Measurements from ENCODE around the gene MT1F.
"Not testable (repeated sequence)": the region's sequence is repeated elsewhere in the genome, so short reads cannot be mapped to it uniquely, and the experiment has no call there.

The MT1F gene

GRCh38 chr16:56653218-56653617 lies 4.5 kb upstream of the MT1F start:
- H3K9ac ChIP-seq (ENCODE audit: low read length): no peak overlapping the region
- no peaks in the 10 kb centered on the region for H3K9me3 ChIP-seq (ENCODE audit: control insufficient read depth, low read length)
- no peaks in the 10 kb centered on the region for H3K36me3 ChIP-seq (ENCODE audit: control insufficient read depth, insufficient read depth, low read length)
- no peaks in the 10 kb centered on the region for H3K27me3 ChIP-seq (ENCODE audit: control insufficient read depth, insufficient read depth, low read length)
- no peak overlapping the region for H3K4me3 ChIP-seq (ENCODE audit: low read length)
- peaks cover 25% of the 10 kb centered on the region for H3K4me1 ChIP-seq (ENCODE audit: control insufficient read depth, insufficient read depth, low read length)

DNA sequence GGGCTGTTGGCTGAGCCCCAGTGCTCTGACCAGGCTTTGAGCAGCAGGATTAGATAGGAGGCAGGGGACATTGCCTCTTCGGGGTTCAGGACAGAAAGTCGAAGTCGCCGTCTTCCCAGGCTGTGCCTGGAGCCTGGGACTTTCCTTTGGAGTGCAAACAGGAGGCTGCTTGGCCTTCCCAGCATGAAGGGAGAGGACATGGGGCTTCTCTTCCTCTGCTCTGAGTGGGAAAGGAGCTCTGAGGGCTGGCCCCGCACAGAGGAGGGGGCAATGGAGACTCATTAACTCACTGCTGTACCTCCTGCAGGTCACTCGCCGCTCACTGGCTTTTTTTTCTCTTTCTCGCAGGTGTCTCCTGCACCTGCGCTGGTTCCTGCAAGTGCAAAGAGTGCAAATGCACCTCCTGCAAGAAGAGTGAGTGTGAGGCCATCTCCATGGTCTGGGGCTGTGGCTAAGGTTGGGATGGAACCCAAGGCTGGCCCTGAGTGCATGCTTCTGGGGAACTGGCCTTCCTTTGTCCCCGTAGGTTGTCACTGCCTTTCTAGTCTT lies 642 bp downstream of the MT1F start:
- peak overlapping the region; percentile 80 for H3K4me3 ChIP-seq (ENCODE audit: low read length)

GRCh38 chr16:56662357-56663354 lies 4.9 kb downstream of the MT1F start:
- H3K9me3 ChIP-seq (ENCODE audit: control insufficient read depth, low read length): no peaks in the 10 kb centered on the region
- H3K4me1 ChIP-seq (ENCODE audit: control insufficient read depth, insufficient read depth, low read length): peaks cover 16% of the 10 kb centered on the region
- no peak overlapping the region for H3K4me3 ChIP-seq (ENCODE audit: low read length)
- no peaks in the 10 kb centered on the region for H3K36me3 ChIP-seq (ENCODE audit: control insufficient read depth, insufficient read depth, low read length)
- H3K27me3 ChIP-seq (ENCODE audit: control insufficient read depth, insufficient read depth, low read length): peaks cover 17% of the 10 kb centered on the region
- H3K9ac ChIP-seq (ENCODE audit: low read length): no peak overlapping the region

More for the DNA sequence above, 642 bp downstream of the MT1F start:
- peaks cover 9% of the 10 kb centered on the region for H3K27me3 ChIP-seq (ENCODE audit: control insufficient read depth, insufficient read depth, low read length)
- H3K9me3 ChIP-seq (ENCODE audit: control insufficient read depth, low read length): no peaks in the 10 kb centered on the region
- H3K9ac ChIP-seq (ENCODE audit: low read length): peak overlapping the region; percentile 81
- no peaks in the 10 kb centered on the region for H3K36me3 ChIP-seq (ENCODE audit: control insufficient read depth, insufficient read depth, low read length)
- peaks cover 19% of the 10 kb centered on the region for H3K4me1 ChIP-seq (ENCODE audit: control insufficient read depth, insufficient read depth, low read length)

- no peak overlapping the region for H3K4me3 ChIP-seq (ENCODE audit: low read length)
- no peak overlapping the region for H3K9ac ChIP-seq (ENCODE audit: low read length)
- peaks cover 33% of the 10 kb centered on the region for H3K27me3 ChIP-seq (ENCODE audit: control insufficient read depth, insufficient read depth, low read length)
- H3K4me1 ChIP-seq (ENCODE audit: control insufficient read depth, insufficient read depth, low read length): peaks cover 19% of the 10 kb centered on the region
- no peaks in the 10 kb centered on the region for H3K9me3 ChIP-seq (ENCODE audit: control insufficient read depth, low read length)
- no peaks in the 10 kb centered on the region for H3K36me3 ChIP-seq (ENCODE audit: control insufficient read depth, insufficient read depth, low read length)
Measured at GRCh38 chr16:56664506-56664905, 6.7 kb downstream of the MT1F start.

DNA sequence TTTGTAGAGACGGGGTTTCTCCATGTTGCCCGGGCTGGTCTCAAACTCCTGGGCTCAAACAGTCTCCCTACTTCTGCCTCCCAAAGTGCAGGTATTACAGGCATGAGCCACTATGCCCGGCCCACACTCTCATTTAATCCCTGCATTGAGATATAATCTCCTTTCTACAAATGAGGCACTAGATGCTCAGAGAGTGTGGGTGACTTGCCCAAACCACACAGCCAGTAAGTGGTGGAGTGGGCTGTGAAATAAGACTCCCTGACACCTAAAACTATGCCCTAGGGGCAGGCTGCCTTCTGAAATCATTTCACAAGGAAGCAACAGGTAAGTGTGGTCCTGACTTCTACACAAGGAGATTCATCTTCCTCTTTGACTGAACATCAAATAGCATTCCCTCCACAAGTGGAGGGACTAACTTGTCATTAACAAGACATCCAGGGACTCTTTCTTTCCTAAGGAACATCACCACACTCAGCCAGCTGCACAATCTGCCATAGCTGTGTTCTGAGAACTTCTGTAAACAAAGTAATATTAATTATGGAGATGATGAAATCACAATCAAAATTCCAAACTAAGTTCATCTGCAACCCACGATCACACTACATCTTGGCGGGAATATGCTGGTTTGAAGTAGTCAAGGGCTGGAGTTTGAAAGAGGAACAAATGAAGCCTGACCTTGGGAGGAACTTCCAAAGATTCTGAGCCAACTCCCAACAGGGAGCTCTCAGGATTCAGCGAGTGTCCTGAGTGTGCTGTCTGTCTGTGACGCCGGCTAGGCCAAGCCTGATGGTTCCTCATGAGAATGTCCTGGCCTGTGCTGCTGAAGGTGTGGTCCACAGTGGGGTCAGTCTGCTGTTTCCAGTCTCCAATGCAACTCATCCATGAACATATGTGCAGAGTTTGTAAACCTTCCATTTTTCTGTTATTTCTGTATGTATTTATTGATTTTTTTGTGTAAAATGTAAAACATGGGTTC lies 7.8 kb downstream of the MT1F start:
- not testable (repeated sequence) for H3K36me3 ChIP-seq (ENCODE audit: control insufficient read depth, insufficient read depth, low read length); H3K9me3 ChIP-seq (ENCODE audit: control insufficient read depth, low read length); H3K4me3 ChIP-seq (ENCODE audit: low read length)
- Histone ChIP-seq H3K4me1 (ENCODE audit: control insufficient read depth, insufficient read depth, low read length) (peaks cover 27% of the 10 kb centered on the region), H3K27me3 (ENCODE audit: control insufficient read depth, insufficient read depth, low read length) (peaks cover 44% of the 10 kb centered on the region), H3K9ac (ENCODE audit: low read length) (peak overlapping the region; percentile 96)

GRCh38 chr16:56667581-56668571 lies 10.1 kb downstream of the MT1F start, which contains the start of gene MT1G:
MT1G (minus strand) TSS chr16:56668065; CDS start chr16:56667993, 72 bp downstream.
- H3K36me3 ChIP-seq (ENCODE audit: control insufficient read depth, insufficient read depth, low read length): no peaks in the 10 kb centered on the region
- peak within 1 kb of the TSS; percentile 96 for H3K9ac ChIP-seq (ENCODE audit: low read length)
- H3K27me3 ChIP-seq (ENCODE audit: control insufficient read depth, insufficient read depth, low read length): peaks cover 39% of the 10 kb centered on the region
- peaks cover 27% of the 10 kb centered on the region for H3K4me1 ChIP-seq (ENCODE audit: control insufficient read depth, insufficient read depth, low read length)
- H3K4me3 ChIP-seq (ENCODE audit: low read length): peak within 1 kb of the TSS; percentile 69
- H3K9me3 ChIP-seq (ENCODE audit: control insufficient read depth, low read length): no peaks in the 10 kb centered on the region

GRCh38 chr16:56669005-56669839 lies 11.5 kb downstream of the MT1F start, which contains the start of gene MT1H:
MT1H (plus strand) TSS chr16:56669814; CDS start chr16:56669885, 71 bp downstream.
- H3K9me3 ChIP-seq (ENCODE audit: control insufficient read depth, low read length): no peaks in the 10 kb centered on the region
- peaks cover 37% of the 10 kb centered on the region for H3K27me3 ChIP-seq (ENCODE audit: control insufficient read depth, insufficient read depth, low read length)
- peaks cover 27% of the 10 kb centered on the region for H3K4me1 ChIP-seq (ENCODE audit: control insufficient read depth, insufficient read depth, low read length)
- H3K4me3 ChIP-seq (ENCODE audit: low read length): peak within 1 kb of the TSS; percentile 70
- H3K9ac ChIP-seq (ENCODE audit: low read length): peak within 1 kb of the TSS; percentile 20
- no peaks in the 10 kb centered on the region for H3K36me3 ChIP-seq (ENCODE audit: control insufficient read depth, insufficient read depth, low read length)

- peaks cover 27% of the 10 kb centered on the region for H3K4me1 ChIP-seq (ENCODE audit: control insufficient read depth, insufficient read depth, low read length)
- peak overlapping the region; percentile 20 for H3K9ac ChIP-seq (ENCODE audit: low read length)
- no peaks in the 10 kb centered on the region for H3K36me3 ChIP-seq (ENCODE audit: control insufficient read depth, insufficient read depth, low read length)
- H3K4me3 ChIP-seq (ENCODE audit: low read length): peak overlapping the region; percentile 70
- peaks cover 37% of the 10 kb centered on the region for H3K27me3 ChIP-seq (ENCODE audit: control insufficient read depth, insufficient read depth, low read length)
- no peaks in the 10 kb centered on the region for H3K9me3 ChIP-seq (ENCODE audit: control insufficient read depth, low read length)
Measured at GRCh38 chr16:56669840-56670619, 12.3 kb downstream of the MT1F start.

DNA sequence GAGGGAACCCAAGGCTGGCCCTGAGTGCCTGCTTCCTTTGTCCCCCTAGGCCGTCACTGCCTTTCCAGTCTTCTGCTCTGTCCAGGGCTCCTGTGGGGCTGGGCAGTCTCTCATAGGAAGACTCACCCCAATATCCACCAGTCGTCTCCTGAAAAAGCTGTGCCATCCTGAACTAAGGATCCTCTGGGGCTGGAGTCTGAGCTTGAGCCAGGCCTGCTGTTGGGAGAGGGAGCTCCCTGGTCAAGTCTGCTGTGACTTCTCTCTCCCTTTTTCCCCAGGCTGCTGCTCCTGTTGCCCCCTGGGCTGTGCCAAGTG lies 12.8 kb downstream of the MT1F start:
- no peak overlapping the region for H3K9ac ChIP-seq (ENCODE audit: low read length)
- peaks cover 37% of the 10 kb centered on the region for H3K27me3 ChIP-seq (ENCODE audit: control insufficient read depth, insufficient read depth, low read length)

GRCh38 chr16:56671691-56672090 lies 13.9 kb downstream of the MT1F start:
- H3K9ac ChIP-seq (ENCODE audit: low read length); H3K4me3 ChIP-seq (ENCODE audit: low read length); H3K9me3 ChIP-seq (ENCODE audit: control insufficient read depth, low read length); H3K36me3 ChIP-seq (ENCODE audit: control insufficient read depth, insufficient read depth, low read length): not testable (repeated sequence)
- H3K27me3 ChIP-seq (ENCODE audit: control insufficient read depth, insufficient read depth, low read length): peaks cover 43% of the 10 kb centered on the region
- H3K4me1 ChIP-seq (ENCODE audit: control insufficient read depth, insufficient read depth, low read length): peaks cover 27% of the 10 kb centered on the region

More for the DNA sequence above, 12.8 kb downstream of the MT1F start:
- Histone ChIP-seq H3K9me3 (ENCODE audit: control insufficient read depth, low read length) (no peaks in the 10 kb centered on the region), H3K4me3 (ENCODE audit: low read length) (no peak overlapping the region), H3K4me1 (ENCODE audit: control insufficient read depth, insufficient read depth, low read length) (peaks cover 27% of the 10 kb centered on the region), H3K36me3 (ENCODE audit: control insufficient read depth, insufficient read depth, low read length) (no peaks in the 10 kb centered on the region)

Data from mucosa of stomach (tissue), 1 donor.